HG02852 (cell line): ENCODE results near the gene BBLN.

Source experiments
- ATAC-seq: cut with Tn5 transposase; IDR thresholded peaks from one replicate; pipeline ENCODE4 v1.9.1; 2021; ENCODE audit warnings: mild to moderate bottlenecking, moderate library complexity; ENCODE audit not compliant: unreplicated experiment

Gene BBLN

GRCh38 chr9:128188209-128188608 is 28.1 kb downstream of the BBLN start:
- no peak for ATAC-seq

DNA sequence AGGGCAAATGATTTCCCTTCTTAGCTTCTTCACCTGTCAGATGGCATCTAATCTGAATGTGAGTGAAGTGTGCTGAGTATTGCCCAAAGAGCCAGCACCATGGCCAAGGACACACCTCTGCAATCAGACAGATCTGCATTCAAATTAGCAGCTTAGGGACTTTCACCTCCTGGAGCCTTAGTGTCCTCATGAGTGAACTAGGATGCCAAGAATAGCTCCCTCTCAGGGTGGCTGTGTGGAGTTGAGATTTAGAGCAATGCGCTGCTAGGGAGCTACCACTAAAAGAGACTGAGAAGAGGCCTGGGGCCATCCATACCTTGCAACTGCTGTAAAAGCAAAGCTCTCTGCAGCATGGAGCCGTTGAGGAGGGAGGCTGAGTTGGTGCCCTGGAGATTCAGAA is 29.9 kb downstream of the BBLN start:
- ATAC-seq: no peak

DNA sequence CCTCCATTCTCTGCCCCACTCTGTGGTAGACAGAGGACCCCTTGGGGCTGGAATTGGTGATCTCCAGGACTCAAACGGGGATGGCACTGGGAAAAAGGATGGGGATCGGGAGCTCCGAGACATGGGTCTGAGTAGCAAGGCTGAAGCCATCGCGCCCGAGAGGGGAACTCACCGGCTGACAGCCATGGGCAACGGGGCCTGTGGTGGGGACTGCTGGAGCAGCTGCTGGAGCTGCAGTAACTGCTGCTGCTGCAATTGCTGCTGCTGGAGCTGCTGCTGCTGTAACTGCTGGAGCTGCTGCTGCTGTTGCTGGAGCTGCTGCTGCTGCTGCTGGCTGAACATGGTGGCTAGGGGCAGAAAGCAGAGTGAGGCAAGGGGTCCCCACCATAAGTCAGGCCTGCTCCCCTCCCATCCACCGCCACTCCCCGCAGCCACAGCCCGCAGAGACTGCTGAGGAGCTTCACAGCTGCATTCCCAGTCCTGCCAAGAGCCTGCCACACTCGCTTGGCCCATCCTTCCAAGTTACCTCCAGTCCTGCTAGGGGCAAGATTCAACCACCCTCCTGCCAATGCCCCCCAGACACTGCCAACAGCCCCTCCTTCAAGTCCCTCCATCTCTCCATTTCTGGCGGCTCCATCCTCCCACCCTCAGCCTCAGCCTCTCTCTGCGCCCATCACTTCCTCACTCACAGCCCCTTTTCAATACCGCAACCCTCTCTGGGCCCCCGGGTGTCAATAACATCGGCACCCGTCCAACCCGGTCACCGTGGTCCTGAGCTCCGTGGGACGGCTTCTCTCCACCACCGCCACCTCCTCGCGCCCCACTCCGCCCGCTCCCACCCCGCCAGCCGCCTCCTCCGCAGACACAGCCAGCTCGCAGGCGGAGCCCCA is 30.7 kb downstream of the BBLN start:
- peak; percentile 26 for ATAC-seq

DNA sequence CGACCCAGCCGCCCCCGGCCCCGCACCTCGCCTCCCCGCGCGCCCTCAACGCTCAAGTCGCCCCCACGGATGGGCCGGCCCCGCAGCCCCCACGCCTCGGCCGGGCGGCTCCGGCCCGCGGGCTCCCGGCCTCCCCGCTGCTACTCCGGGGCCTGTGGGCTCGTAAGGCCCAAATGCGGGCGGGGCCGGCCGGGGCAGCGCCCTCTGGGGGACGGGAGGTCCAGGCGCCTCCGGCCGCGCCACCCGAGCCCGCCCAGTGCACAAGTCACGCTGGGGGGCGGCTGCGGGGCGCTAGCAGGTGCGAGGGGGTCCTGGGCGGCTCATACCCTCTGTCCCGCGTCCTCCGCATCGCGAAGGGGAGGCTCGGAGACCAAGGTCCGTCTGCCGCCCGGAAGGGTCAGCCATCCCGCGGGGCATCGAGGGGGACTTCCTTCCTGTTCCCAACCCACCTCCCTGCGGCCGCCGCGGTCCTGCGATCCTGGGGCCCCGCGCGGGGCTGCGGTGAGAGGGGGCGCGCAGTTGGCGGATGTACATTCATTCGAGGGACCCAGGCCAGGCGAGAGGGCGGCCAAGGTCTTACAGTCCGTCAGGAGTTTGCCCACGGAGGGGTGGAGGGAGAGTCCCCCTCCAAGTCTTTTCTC is 31.5 kb downstream of the BBLN start, which contains the start of gene CIZ1:
Gene CIZ1, minus strand, starts transcription at position 167 of the 641 bp plus-strand sequence. CDS start 715 bp downstream, outside the sequence.
- ATAC-seq: peak; percentile 81

GRCh38 chr9:128192601-128193371 is 32.7 kb downstream of the BBLN start:
- peak; percentile 37 for ATAC-seq

DNA sequence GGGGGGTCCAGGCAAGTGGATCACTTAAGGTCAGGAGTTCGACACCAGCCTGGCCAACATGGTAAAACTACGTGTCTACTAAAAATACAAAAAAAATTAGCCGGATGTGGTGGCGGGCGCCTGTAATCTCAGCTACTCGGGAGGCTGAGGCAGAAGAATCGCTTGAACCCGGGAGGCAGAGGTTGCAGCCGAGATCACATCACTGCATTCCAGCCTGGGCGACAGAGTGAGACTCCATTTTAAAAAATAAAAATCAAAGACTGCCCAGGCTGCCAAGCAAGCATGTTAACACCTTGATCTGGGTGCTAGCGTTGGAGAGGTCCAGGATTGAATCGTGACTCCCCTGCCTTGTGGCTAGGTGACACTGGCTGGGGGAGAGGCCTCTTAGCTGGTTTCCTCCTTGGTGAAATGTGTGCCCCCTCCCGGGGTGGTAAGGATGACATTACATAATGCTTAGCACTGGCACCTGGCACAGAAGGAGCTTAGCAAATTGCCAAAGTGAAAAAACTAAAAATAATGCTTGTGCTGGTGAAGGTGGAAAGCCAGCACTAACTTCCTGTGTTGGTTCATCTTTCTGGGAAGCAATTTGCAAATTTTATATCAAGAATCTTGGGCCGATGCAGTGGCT is 33.5 kb downstream of the BBLN start:
- no peak for ATAC-seq

DNA sequence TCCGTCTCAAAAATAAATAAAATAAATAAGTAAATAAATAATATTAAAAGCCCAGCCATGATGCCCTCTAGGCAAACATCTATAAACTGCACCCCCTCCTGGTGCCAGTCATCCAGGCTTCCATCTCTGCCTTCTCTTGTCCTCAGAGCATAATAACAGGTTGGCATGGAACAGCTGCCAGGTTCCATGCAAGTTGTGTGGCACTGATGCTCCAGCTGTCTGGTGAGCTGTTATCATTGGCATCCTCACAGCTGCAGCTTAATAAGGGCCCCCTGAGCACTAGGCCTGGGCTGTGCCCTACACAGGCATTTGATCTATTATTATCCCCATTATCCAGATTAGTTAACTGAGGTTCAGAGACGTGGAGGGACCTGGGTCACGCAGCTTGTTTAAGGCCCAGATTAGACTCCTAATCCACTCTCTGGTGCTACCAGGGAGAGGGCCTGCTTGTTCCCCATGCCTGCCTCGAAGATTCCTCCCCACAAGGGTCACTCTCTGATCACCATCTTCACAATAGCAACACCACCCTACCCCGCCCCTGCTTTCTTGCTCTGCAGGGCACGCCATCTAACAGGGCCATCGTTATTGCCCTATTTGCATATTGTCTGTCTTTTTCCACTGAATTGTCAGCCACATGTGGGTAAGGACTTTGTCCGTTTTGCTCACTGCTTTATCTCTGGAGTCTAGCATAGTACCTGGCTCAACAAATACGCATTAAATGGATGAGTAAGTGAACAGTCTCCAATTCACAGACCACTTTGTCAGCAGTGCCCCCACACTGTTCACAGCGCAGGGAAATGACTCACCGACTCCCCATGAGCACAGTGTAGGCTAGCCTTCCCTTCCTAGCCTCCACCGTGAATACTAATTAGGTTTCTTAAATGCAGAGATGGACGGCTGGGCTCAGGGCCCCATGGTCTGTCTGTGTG is 41.6 kb downstream of the BBLN start:
- no peak for ATAC-seq

DNA sequence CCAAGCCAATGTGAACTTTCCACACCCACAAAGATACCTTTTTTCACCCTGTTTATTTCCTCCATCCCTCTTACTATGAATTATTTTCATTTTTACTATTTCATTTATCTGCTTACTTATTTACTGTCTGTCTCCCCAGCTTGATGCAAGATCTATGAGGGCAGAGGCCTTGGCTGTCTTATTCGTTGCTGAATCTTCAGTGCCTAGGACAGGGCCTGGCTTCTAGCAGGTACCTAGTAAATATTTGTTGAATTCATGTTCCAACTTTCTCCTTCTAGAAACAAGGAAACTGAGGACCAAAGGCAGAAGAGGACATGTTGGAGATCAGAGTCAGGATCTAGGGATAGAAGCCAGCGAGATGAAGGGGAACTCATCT is 42.6 kb downstream of the BBLN start:
- ATAC-seq: no peak

GRCh38 chr9:128203024-128203706 is 43.1 kb downstream of the BBLN start, which contains the start of gene DNM1:
DNM1 (plus strand) TSS chr9:128203379; CDS start chr9:128203471, 92 bp downstream.
- peak; percentile 62 for ATAC-seq

DNA sequence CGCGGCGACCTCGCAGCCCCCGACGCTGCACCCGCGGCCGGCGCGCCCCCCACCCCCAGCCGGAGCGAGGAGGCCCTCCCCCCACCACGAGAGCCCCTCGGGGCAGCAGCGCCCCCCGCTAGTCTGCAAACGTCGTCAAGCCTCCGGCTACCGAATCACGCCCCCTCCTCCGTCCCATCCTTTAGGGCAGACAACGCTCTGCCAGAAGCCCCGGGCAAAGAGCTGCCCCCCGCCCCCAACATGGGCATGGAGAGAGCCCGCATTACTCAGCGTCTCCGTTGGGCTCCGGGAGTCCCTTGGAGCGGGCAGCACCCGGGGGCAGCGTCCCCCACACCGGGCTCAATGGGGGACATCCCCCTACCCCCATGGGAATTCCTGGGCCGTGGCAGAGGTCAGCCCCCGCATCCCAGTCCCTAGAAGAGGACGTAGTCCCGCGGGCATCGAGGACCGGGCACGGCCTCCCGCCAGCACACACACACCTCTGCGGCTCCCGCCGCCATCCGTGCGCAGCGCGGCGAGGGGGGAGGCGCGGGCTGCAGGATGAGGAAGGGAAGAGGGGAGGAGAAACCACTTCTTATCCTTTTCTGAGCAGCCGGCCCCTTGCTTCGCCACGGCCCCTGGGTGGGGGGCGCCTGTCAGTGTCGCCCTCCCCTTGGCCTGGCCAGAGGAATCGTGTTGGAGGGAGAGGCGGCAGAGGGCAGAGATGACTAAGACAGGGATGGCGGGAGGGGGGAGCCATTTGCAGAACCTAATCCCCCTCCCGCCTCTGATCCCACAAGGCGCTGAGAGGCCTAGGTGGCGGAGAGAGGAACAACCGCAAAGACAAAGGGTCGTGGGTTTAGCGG is 43.9 kb downstream of the BBLN start:
- ATAC-seq: no peak

- no peak for ATAC-seq
Measured at GRCh38 chr9:128204858-128205257, 44.8 kb downstream of the BBLN start.

DNA sequence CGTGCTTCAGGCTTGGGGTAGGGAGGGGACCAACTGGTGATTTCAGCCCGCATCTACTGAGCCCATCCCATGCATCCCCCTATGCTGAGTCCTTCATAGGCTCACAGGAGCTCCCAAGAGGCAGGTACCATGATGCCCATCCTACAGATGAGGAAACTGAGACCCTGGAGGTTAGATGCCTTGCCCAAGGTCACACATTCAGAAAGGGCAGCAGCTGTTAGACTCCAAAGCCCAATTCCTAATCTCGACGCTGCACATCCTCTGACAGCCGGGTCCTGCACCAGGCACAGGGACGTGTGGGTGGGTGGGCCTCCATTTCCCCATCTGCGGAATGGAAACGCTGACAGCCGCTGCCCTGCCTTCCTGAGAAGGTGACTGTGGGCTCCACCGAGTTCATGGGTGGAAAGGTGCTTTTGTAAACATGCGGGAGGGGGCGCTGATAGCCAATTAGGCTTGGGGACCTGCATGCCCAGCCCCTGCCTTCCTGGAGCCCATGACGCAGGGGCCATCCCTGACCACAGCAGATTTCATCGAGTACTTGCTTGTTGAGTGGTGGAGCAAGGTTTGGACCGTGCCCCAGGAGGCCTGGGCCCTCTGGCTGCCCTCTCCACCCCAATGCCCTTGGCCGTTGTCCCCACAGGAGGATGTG is 45.4 kb downstream of the BBLN start:
- no peak for ATAC-seq

- no peak for ATAC-seq
Measured at GRCh38 chr9:128206484-128206883, 46.4 kb downstream of the BBLN start.

GRCh38 chr9:128206916-128207910 is 47.1 kb downstream of the BBLN start:
- ATAC-seq: no peak

DNA sequence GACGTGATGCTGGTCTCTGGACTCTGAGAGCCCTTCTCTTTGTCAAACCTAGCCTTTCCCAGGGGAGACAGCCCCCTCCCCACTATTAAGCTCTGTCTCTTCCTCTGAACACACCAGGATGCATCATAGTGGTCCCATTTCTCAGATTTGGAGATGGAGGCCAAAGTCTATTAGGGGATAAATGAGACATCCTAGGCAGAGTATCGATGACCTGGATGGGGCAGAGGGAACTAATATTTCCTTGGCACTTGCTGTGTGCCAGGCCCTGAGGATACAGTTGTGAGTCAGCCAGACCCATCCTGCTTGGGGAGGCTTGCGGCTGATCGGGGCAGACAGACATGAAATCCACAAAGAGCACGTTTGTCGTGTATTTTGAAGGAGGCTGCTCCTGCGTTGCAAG is 48.3 kb downstream of the BBLN start:
- no peak for ATAC-seq

DNA sequence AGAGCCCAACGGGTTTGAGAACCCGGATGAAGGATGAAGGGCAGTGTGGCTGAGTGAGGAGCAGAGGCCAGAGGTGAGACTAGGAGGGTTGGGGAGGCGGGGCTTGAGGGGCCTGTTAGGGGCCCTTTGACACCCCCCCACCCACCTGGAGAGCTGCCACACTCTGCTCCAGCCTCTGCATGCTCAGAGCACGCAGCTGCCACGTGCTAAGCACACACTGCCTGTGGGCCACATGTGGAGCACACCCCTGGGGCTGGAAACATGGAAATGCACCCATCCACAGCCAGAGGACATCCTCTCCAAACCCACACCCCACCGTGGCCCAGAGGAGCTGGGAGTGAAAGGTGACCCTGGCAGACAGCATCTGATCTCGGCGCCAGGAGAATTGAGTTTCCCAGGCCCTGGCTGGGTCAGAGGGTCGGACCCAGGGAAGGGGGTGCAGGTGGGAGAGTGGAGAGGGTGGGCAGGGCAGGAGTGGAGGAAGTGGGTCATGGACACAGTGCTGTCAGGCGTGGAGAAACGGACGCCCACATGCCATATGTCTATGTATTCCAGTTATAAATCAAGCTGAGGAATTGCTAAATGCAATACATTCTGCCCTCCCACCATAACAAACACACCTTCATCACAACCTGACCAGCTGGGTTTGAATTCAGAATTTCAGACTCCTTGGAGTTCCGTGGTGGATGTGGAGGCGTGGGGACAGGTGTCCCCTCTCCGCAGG is 49.0 kb downstream of the BBLN start:
- no peak for ATAC-seq
